Measurements from ENCODE around the gene IFNA6. TPM values are rescaled to one million over a fixed set of nuclear protein-coding genes. Genes with fewer than 3 reads are reported as not detected.

The IFNA6 gene
- total RNA-seq, 4 donors from 2014 or later = not detected

- WGBS = under 1% methylated on average over 40 of the region's 55 CpGs
- peak within 1 kb of the TSS; percentile 62 for H3K4me3 ChIP-seq
- H3K9me3 ChIP-seq = no peaks in the 10 kb centered on the region
- H3K4me1 ChIP-seq = peaks cover 55% of the 10 kb centered on the region
- no peak for TF ChIP-seq CTCF (IDR thresholded peaks at IDR 0.05)
- peak in 2 of 3 donors; percentile 59 to 86 for TF ChIP-seq POLR2AphosphoS5 (IDR thresholded peaks at IDR 0.05)
- peak in 1 of 2 donors; percentile 47 for TF ChIP-seq POLR2A (IDR thresholded peaks at IDR 0.05)
- H3K36me3 ChIP-seq = no peaks in the 10 kb centered on the region
- H3K27me3 ChIP-seq = no peaks in the 10 kb centered on the region
- peak; percentile 94 to 95 for DNase-seq (ENCODE audit: low spot score in 2 of 2)
- H3K27ac ChIP-seq = peak within 1 kb of the TSS; percentile 93
These were observed 15.7 kb downstream of the IFNA6 start, which contains the start of gene KLHL9 for GRCh38 chr9:21334701-21335632. Gene KLHL9 (minus strand): TSS chr9:21335404. CDS start chr9:21334859, 545 bp downstream.

- Histone ChIP-seq H3K27ac (no peak overlapping the region), H3K4me1 (peaks cover 72% of the 10 kb centered on the region), H3K4me3 (peak overlapping the region; percentile 62), H3K9me3 (no peaks in the 10 kb centered on the region), H3K27me3 (no peaks in the 10 kb centered on the region), H3K36me3 (no peaks in the 10 kb centered on the region)
- TF ChIP-seq POLR2AphosphoS5 (IDR thresholded peaks at IDR 0.05) (no peak), CTCF (IDR thresholded peaks at IDR 0.05) (no peak), POLR2A (IDR thresholded peaks at IDR 0.05) (no peak), EP300 (IDR thresholded peaks at IDR 0.05) (no peak)
- no peak for DNase-seq (ENCODE audit: low spot score in 2 of 2)
- 100% methylated on average over 2 of the region's 2 CpGs for WGBS
These were observed 17.5 kb downstream of the IFNA6 start for GRCh38 chr9:21333226-21333625.

- H3K4me1 ChIP-seq = peaks cover 82% of the 10 kb centered on the region
- 39% methylated on average over 5 of the region's 5 CpGs for WGBS
- no peak overlapping the region for H3K27ac ChIP-seq
- H3K9me3 ChIP-seq = no peaks in the 10 kb centered on the region
- no peaks in the 10 kb centered on the region for H3K27me3 ChIP-seq
- TF ChIP-seq CTCF (IDR thresholded peaks at IDR 0.05) = no peak
- no peak for TF ChIP-seq POLR2A (IDR thresholded peaks at IDR 0.05)
- TF ChIP-seq POLR2AphosphoS5 (IDR thresholded peaks at IDR 0.05) = no peak
- TF ChIP-seq EP300 (IDR thresholded peaks at IDR 0.05) = no peak
- H3K4me3 ChIP-seq = peak overlapping the region; percentile 11
- H3K36me3 ChIP-seq = no peaks in the 10 kb centered on the region
- no peak for DNase-seq (ENCODE audit: low spot score in 2 of 2)
These were observed 18.8 kb downstream of the IFNA6 start for GRCh38 chr9:21331676-21332402.

- peaks cover 43% of the 10 kb centered on the region for H3K4me1 ChIP-seq
- DNase-seq (ENCODE audit: low spot score in 2 of 2) = no peak
These were observed 24.1 kb downstream of the IFNA6 start for GRCh38 chr9:21326526-21327139.

More at GRCh38 chr9:21326526-21327139, 24.1 kb downstream of the IFNA6 start:
- 30% methylated on average over 2 of the region's 2 CpGs for WGBS
- Histone ChIP-seq H3K4me3 (no peak overlapping the region), H3K9me3 (no peaks in the 10 kb centered on the region), H3K27me3 (no peaks in the 10 kb centered on the region), H3K36me3 (peaks cover 22% of the 10 kb centered on the region), H3K27ac (no peak overlapping the region)
- TF ChIP-seq CTCF (IDR thresholded peaks at IDR 0.05) = peak; percentile 9 to 44
- no peak for TF ChIP-seq POLR2A (IDR thresholded peaks at IDR 0.05)
